HepG2 (cell line): ENCODE data around the gene MYBPC2. TPM values are rescaled to one million over a fixed set of nuclear protein-coding genes. Genes with fewer than 3 reads are reported as not detected.

Experiments
- ATAC-seq: fragments of 200-7000 bp; cut with Tn5 transposase; 3 replicates; pipeline ENCODE4 v1.9.1; 2020; ENCODE audit warnings: mild to moderate bottlenecking, moderate library complexity
- BruUV-seq: library from RNA; stranded (reverse); fragments of 400-500 nt; replicated peaks from 2 replicates; lab custom pipeline; 2021; lab: Mats Ljungman, UMichigan
- CTCF ChIA-PET: fragments of 300-600 bp; formaldehyde crosslinking; extraction: SDS; loops from one replicate; lab custom pipeline; 2021; ENCODE audit warnings: low total read pairs, inconsistent platforms, low intra/inter-chr PET ratio; lab: Yijun Ruan, JAX
- POLR2A ChIA-PET: fragments of 350-600 bp; sonication (Branson Sonifier 250); formaldehyde crosslinking; loops from one replicate; lab custom pipeline; 2020; ENCODE audit warnings: antibody characterized with exemption, inconsistent platforms; lab: Yijun Ruan, JAX
- DNase-seq: peaks from one replicate; pipeline ENCODE4 v3.0.0-alpha.2; 2015; ENCODE audit warnings: low spot score
- FAIRE-seq: peaks from 3 replicates; lab custom pipeline; 2011; peaks lifted over from hg19 to GRCh38; lab: Jason Lieb, UNC
- H2AFZ ChIP-seq: one replicate; pipeline ENCODE4 v1.6.1; 2011; ENCODE audit warnings: low read length, inconsistent platforms
- H3K27ac ChIP-seq: fragments of 300-600 bp; 3 replicates; pipeline ENCODE4 v1.8.0; 2011; ENCODE audit warnings: mixed run types, mild to moderate bottlenecking, mixed read lengths, low read length, inconsistent platforms; ENCODE audit not compliant: insufficient read depth; ENCODE audit errors: extremely low read length
- H3K27me3 ChIP-seq, 2 experiments: fragments of 200-600 bp in 1 of 2; 2 replicates in 1 of 2; 3 replicates in 1 of 2; pipeline versions ENCODE4 v1.6.0 to v1.8.0; 2011; ENCODE audit warnings: low read length in 2 of 2, mild to moderate bottlenecking in 2 of 2, moderate library complexity in 2 of 2, inconsistent platforms in 1 of 2; ENCODE audit not compliant: insufficient read depth in 2 of 2, control insufficient read depth in 1 of 2
- H3K36me3 ChIP-seq, 2 experiments: fragments of 200-600 bp in 1 of 2; replicated peaks in 1 of 2; 2 replicates in 1 of 2; 3 replicates in 1 of 2; pipeline versions ENCODE4 v1.5.1 to v1.8.0; 2011; ENCODE audit warnings: low read length in 2 of 2, inconsistent platforms in 1 of 2; ENCODE audit not compliant: insufficient read depth in 2 of 2, control insufficient read depth in 1 of 2
- H3K4me1 ChIP-seq: 2 replicates; pipeline ENCODE4 v1.5.1; 2012; ENCODE audit warnings: low read length, inconsistent platforms; ENCODE audit not compliant: insufficient read depth
- H3K4me2 ChIP-seq: 2 replicates; pipeline ENCODE4 v1.6.0; 2011; ENCODE audit warnings: low read depth, low read length, inconsistent platforms
- H3K4me3 ChIP-seq, 3 experiments: fragments of 200-600 bp in 1 of 3; sonication (generic), shearing (Covaris generic) in 1 of 3; replicated peaks in 1 of 3; 2 replicates each; pipeline ENCODE4 v1.5.1; 2011 to 2016; ENCODE audit warnings: low read length in 3 of 3, inconsistent platforms in 2 of 3, low read depth in 2 of 3, mild to moderate bottlenecking in 2 of 3, control low read depth in 1 of 3, mixed read lengths in 1 of 3; ENCODE audit not compliant: insufficient read depth in 1 of 3
- H3K79me2 ChIP-seq: one replicate; pipeline ENCODE4 v1.6.1; 2011; ENCODE audit warnings: low read length, inconsistent platforms; ENCODE audit not compliant: insufficient read depth
- H3K9ac ChIP-seq: 2 replicates; pipeline ENCODE4 v1.6.0; 2011; ENCODE audit warnings: mild to moderate bottlenecking, low read depth, low read length, inconsistent platforms; ENCODE audit not compliant: insufficient read depth
- H3K9me3 ChIP-seq: 2 replicates; pipeline ENCODE4 v1.5.1; 2012; ENCODE audit warnings: mild to moderate bottlenecking, low read length
- H4K20me1 ChIP-seq: 2 replicates; pipeline ENCODE4 v1.6.0; 2011; ENCODE audit warnings: inconsistent platforms, mild to moderate bottlenecking, low read length, moderate library complexity; ENCODE audit not compliant: insufficient read depth
- CEBPB ChIP-seq: IDR thresholded peaks from 2 replicates; pipeline ENCODE4 v1.6.1; 2011; ENCODE audit warnings: low read depth, low read length, improper control_type of control experiment, borderline replicate concordance
- CSRNP1 ChIP-seq: sonication (generic); formaldehyde crosslinking; IDR thresholded peaks from 2 replicates; pipeline ENCODE4 v1.8.1; 2023; ENCODE audit warnings: mild to moderate bottlenecking, missing genetic modification reagents
- FOXC1 ChIP-seq: sonication (generic); formaldehyde crosslinking; IDR thresholded peaks from 2 replicates; pipeline ENCODE4 v1.8.0; 2022; ENCODE audit warnings: mild to moderate bottlenecking, missing genetic modification reagents, borderline replicate concordance
- NR2F6 ChIP-seq, 2 experiments: IDR thresholded peaks; 2 replicates each; pipeline ENCODE4 v1.6.1; 2016; ENCODE audit warnings: antibody characterized with exemption in 1 of 2, mild to moderate bottlenecking in 1 of 2
- ZMYM3 ChIP-seq: sonication (generic); formaldehyde crosslinking; IDR thresholded peaks from 2 replicates; pipeline ENCODE4 v1.5.1; 2020; ENCODE audit warnings: mild to moderate bottlenecking, missing genetic modification reagents
- ZNF280B ChIP-seq: sonication (generic); formaldehyde crosslinking; IDR thresholded peaks from 2 replicates; pipeline ENCODE4 v1.5.0; 2020; ENCODE audit warnings: missing genetic modification reagents, mild to moderate bottlenecking, borderline replicate concordance
- ZNF431 ChIP-seq: sonication (generic); formaldehyde crosslinking; IDR thresholded peaks from 2 replicates; pipeline ENCODE4 v1.9.0; 2022; ENCODE audit warnings: missing genetic modification reagents, low read depth, mild to moderate bottlenecking, borderline replicate concordance
- ZNF577 ChIP-seq: sonication (generic); formaldehyde crosslinking; IDR thresholded peaks from 2 replicates; pipeline ENCODE4 v1.4.0; 2020; ENCODE audit warnings: mild to moderate bottlenecking, low read depth, missing genetic modification reagents, borderline replicate concordance
- ZNF644 ChIP-seq: IDR thresholded peaks from 2 replicates; pipeline ENCODE4 v1.6.1; 2016; ENCODE audit warnings: low read depth
- ZNF740 ChIP-seq: sonication (generic); formaldehyde crosslinking; IDR thresholded peaks from 2 replicates; pipeline ENCODE4 v1.4.0; 2020; ENCODE audit warnings: missing genetic modification reagents
- ZNF768 ChIP-seq: sonication (generic); formaldehyde crosslinking; IDR thresholded peaks from 2 replicates; pipeline ENCODE4 v1.4.0; 2020; ENCODE audit warnings: missing genetic modification reagents
- WGBS: methylation state at CpG from one replicate; pipeline ENCODE4 v1.1.6; 2017; ENCODE audit warnings: low lambda C conversion rate; 5-methylcytosine and 5-hydroxymethylcytosine counted together
- in situ Hi-C: cut with HindIII; loops from 2 replicates; pipeline ENCODE4 v1.10.0; 2017; ENCODE audit warnings: low pct_unique_long_range_greater_than_20kb; ENCODE audit not compliant: extremely low pct_ligation_motif_present
- intact Hi-C: fragments of 100-400 bp; cut with micrococcal nuclease; formaldehyde crosslinking; loops from one replicate; pipeline ENCODE4 v1.10.0; 2022; ENCODE audit not compliant: unreplicated experiment
- polyA plus RNA-seq, 8 experiments: library from polyadenylated mRNA; depleted of rRNA in 3 of 8; stranded (reverse) in 7 of 8; unstranded in 1 of 8; fragments of >200 nt; fragmentation: Illumina TruSeq in 4 of 8; extraction: Trizol in 4 of 8; gene quantifications; 2 replicates each; pipeline versions ENCODE4 v1.2.1 to v1.2.3, GENCODE V29; 2011 to 2016; ENCODE audit warnings: low read depth in 4 of 8, missing spikeins in 1 of 8, mixed read lengths in 1 of 8; ENCODE audit not compliant: insufficient read depth in 1 of 8
- total RNA-seq, 5 experiments: library from RNA; depleted of rRNA; stranded (reverse); fragments of >200 nt; fragmentation: Illumina TruSeq; extraction: Trizol; gene quantifications; 2 replicates each; pipeline ENCODE4 v1.2.3, GENCODE V29; 2016; ENCODE audit warnings: low read depth in 1 of 5

Gene MYBPC2
- total and polyA plus RNA-seq, 2 of the 13 experiments (the other 11 are each of a cell fraction or from before 2014, with no cell fraction given): not detected

- FAIRE-seq (no peak), DNase-seq (no peak), ATAC-seq (no peak)
- no peaks in the 10 kb centered on the region for H3K79me2 ChIP-seq
- H2AFZ ChIP-seq: no peak overlapping the region
- CTCF ChIA-PET: no interaction called here
- no peak overlapping the region; a peak in 1 of 6 replicates for H3K4me3 ChIP-seq
- POLR2A ChIA-PET: no interaction called here
- H3K27me3 ChIP-seq: no peaks in the 10 kb centered on the region; a peak in 2 of 5 replicates
- H3K36me3 ChIP-seq: no peaks in the 10 kb centered on the region
- BruUV-seq: no TSS peak
- H3K4me2 ChIP-seq: peak overlapping the region; percentile 71
- 91% methylated on average over 11 of the region's 36 CpGs for WGBS
- TF ChIP-seq ZNF644 (CRISPR knock-in tag) (no peak), ZNF577 (CRISPR knock-in tag) (no peak)
- H3K27ac ChIP-seq: no peak overlapping the region
- H3K9ac ChIP-seq: peak overlapping the region; percentile 76
- peaks cover 29% of the 10 kb centered on the region for H3K4me1 ChIP-seq
- intact Hi-C loops: no loop called here
- H3K9me3 ChIP-seq: no peaks in the 10 kb centered on the region
- in situ Hi-C loops: no loop called here
- no peaks in the 10 kb centered on the region for H4K20me1 ChIP-seq
These were observed 79.7 kb downstream of the MYBPC2 start for GRCh38 chr19:50512112-50512998.

- H3K36me3 ChIP-seq: no peaks in the 10 kb centered on the region
- no peaks in the 10 kb centered on the region for H4K20me1 ChIP-seq
- peaks cover 29% of the 10 kb centered on the region for H3K4me1 ChIP-seq
- H2AFZ ChIP-seq: no peak overlapping the region
- POLR2A ChIA-PET: no interaction called here
- H3K27me3 ChIP-seq: no peaks in the 10 kb centered on the region; a peak in 2 of 5 replicates
- no peak for FAIRE-seq
- no peaks in the 10 kb centered on the region for H3K9me3 ChIP-seq
- H3K4me2 ChIP-seq: peak overlapping the region; percentile 71
- peak overlapping the region; percentile 76 for H3K9ac ChIP-seq
- no peak for DNase-seq
- H3K79me2 ChIP-seq: no peaks in the 10 kb centered on the region
- in situ Hi-C loops: no loop called here
- 20% methylated on average over 10 of the region's 12 CpGs for WGBS
- TSS peak; percentile 69 for BruUV-seq
- H3K4me3 ChIP-seq: peak overlapping the region; percentile 54 to 71 (median 58); a peak in 5 of 6 replicates
- intact Hi-C loops: no loop called here
- peak; percentile 4; the same call in 2 of the 3 replicates for ATAC-seq
- CTCF ChIA-PET: no interaction called here
- peak overlapping the region; percentile 44 for H3K27ac ChIP-seq
- TF ChIP-seq ZNF740 (CRISPR knock-in tag): peak; percentile 57; the same call in 1 of the 2 replicates
- peak; percentile 94 for TF ChIP-seq ZNF768
- TF ChIP-seq FOXC1 (CRISPR knock-in tag): 0 out of 2 replicates have a peak, but pooled peaks have one; percentile 37
- TF ChIP-seq ZNF431 (CRISPR knock-in tag): no peak
- no peak for TF ChIP-seq CEBPB
- TF ChIP-seq ZMYM3 (CRISPR knock-in tag): peak; percentile 62; the same call in 1 of the 2 replicates
- TF ChIP-seq CSRNP1 (CRISPR knock-in tag): 0 out of 2 replicates have a peak, but pooled peaks have one; percentile 9
- TF ChIP-seq NR2F6 (IDR thresholded peaks at IDR 0.05): no peak
- TF ChIP-seq NR2F6 (CRISPR knock-in tag; IDR thresholded peaks at IDR 0.05): 0 out of 2 replicates have a peak, but pooled peaks have one; percentile 10
- TF ChIP-seq ZNF280B (CRISPR knock-in tag): peak; percentile 7; the same call in 1 of the 2 replicates
These were observed 80.5 kb downstream of the MYBPC2 start for GRCh38 chr19:50512999-50513745.
